ENCODE results near the gene ANXA3.
"Not testable (repeated sequence)": the region's sequence is repeated elsewhere in the genome, so short reads cannot be mapped to it uniquely, and the experiment has no call there.

ANXA3 gene

GRCh38 chr4:78551420-78552351 is at the start of gene ANXA3:
TSS of gene ANXA3 (plus strand) at chr4:78551770. CDS start at chr4:78554474, 2,704 bp downstream.
- peak in 1 of 2 donors; percentile 3 for DNase-seq (ENCODE audit: low read depth in 2 of 2)

- DNase-seq (ENCODE audit: low read depth in 2 of 2) = not testable (repeated sequence)
These were observed 45.3 kb upstream of the ANXA3 start for GRCh38 chr4:78506260-78506659.

- DNase-seq (ENCODE audit: low read depth in 2 of 2) = no peak
These were observed 42.5 kb upstream of the ANXA3 start for GRCh38 chr4:78509043-78509442.

- DNase-seq (ENCODE audit: low read depth in 2 of 2) = no peak
These were observed 41.5 kb upstream of the ANXA3 start for GRCh38 chr4:78510108-78510507.

GRCh38 chr4:78510681-78511080 is 40.9 kb upstream of the ANXA3 start:
- DNase-seq (ENCODE audit: low read depth in 2 of 2) = no peak

GRCh38 chr4:78512357-78512920 is 39.1 kb upstream of the ANXA3 start:
- DNase-seq (ENCODE audit: low read depth in 2 of 2) = no peak

GRCh38 chr4:78513411-78513975 is 38.1 kb upstream of the ANXA3 start:
- no peak for DNase-seq (ENCODE audit: low read depth in 2 of 2)

- no peak for DNase-seq (ENCODE audit: low read depth in 2 of 2)
These were observed 34.4 kb upstream of the ANXA3 start for GRCh38 chr4:78517050-78517652.

GRCh38 chr4:78518561-78518960 is 33.0 kb upstream of the ANXA3 start:
- no peak for DNase-seq (ENCODE audit: low read depth in 2 of 2)

- no peak for DNase-seq (ENCODE audit: low read depth in 2 of 2)
These were observed 31.6 kb upstream of the ANXA3 start for GRCh38 chr4:78519962-78520361.

GRCh38 chr4:78520808-78521226 is 30.8 kb upstream of the ANXA3 start:
- DNase-seq (ENCODE audit: low read depth in 2 of 2) = no peak

GRCh38 chr4:78524009-78524408 is 27.6 kb upstream of the ANXA3 start:
- no peak for DNase-seq (ENCODE audit: low read depth in 2 of 2)

GRCh38 chr4:78525559-78525958 is 26.0 kb upstream of the ANXA3 start:
- DNase-seq (ENCODE audit: low read depth in 2 of 2) = no peak

GRCh38 chr4:78527103-78527502 is 24.5 kb upstream of the ANXA3 start:
- DNase-seq (ENCODE audit: low read depth in 2 of 2) = no peak

GRCh38 chr4:78527555-78527954 is 24.0 kb upstream of the ANXA3 start:
- DNase-seq (ENCODE audit: low read depth in 2 of 2) = no peak

GRCh38 chr4:78528327-78528726 is 23.2 kb upstream of the ANXA3 start:
- no peak for DNase-seq (ENCODE audit: low read depth in 2 of 2)

- no peak for DNase-seq (ENCODE audit: low read depth in 2 of 2)
These were observed 21.9 kb upstream of the ANXA3 start for GRCh38 chr4:78529569-78530209.

- DNase-seq (ENCODE audit: low read depth in 2 of 2) = no peak
These were observed 19.5 kb upstream of the ANXA3 start for GRCh38 chr4:78532046-78532445.

GRCh38 chr4:78533854-78534253 is 17.7 kb upstream of the ANXA3 start:
- DNase-seq (ENCODE audit: low read depth in 2 of 2) = no peak

- DNase-seq (ENCODE audit: low read depth in 2 of 2) = no peak
These were observed 17.1 kb upstream of the ANXA3 start for GRCh38 chr4:78534286-78534955.

- no peak for DNase-seq (ENCODE audit: low read depth in 2 of 2)
These were observed 9.2 kb upstream of the ANXA3 start for GRCh38 chr4:78542373-78542772.
